Measurements from ENCODE around the gene SAYSD1.

DNA sequence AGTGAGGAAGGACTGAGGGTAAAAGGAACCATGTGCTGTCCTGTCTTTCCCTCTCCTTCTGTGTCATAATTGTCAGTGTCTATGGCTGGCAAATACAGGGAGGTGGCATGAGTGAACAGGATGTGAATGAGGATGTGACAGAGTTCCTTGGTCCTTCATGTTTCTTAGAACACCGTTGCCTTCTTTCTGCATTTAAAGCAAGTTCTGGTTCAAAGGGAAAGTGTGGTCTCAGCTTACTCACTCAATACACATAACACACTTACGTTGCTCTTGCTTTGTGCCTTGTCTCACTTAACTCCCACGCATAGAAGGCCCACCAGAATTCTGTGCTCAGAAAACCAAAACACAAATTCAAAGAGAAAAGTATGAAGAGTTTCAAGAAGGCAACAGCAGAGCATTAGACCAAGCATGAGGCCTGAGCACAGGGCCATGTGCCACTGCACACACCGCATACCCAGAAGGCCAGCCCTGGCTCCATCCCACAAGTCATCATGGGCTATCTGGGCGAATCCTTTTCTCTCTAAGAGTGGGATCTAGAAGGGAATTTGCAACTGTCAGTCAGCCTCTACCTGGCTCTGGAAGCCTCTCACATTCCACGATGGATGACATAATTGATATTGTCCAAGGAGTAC is 38.9 kb upstream of the SAYSD1 start:
- TF ChIP-seq, protein P1, sequence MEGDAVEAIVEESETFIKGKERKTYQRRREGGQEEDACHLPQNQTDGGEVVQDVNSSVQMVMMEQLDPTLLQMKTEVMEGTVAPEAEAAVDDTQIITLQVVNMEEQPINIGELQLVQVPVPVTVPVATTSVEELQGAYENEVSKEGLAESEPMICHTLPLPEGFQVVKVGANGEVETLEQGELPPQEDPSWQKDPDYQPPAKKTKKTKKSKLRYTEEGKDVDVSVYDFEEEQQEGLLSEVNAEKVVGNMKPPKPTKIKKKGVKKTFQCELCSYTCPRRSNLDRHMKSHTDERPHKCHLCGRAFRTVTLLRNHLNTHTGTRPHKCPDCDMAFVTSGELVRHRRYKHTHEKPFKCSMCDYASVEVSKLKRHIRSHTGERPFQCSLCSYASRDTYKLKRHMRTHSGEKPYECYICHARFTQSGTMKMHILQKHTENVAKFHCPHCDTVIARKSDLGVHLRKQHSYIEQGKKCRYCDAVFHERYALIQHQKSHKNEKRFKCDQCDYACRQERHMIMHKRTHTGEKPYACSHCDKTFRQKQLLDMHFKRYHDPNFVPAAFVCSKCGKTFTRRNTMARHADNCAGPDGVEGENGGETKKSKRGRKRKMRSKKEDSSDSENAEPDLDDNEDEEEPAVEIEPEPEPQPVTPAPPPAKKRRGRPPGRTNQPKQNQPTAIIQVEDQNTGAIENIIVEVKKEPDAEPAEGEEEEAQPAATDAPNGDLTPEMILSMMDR (IDR thresholded peaks at IDR 0.05): no peak
- no peak for TF ChIP-seq ZFX (IDR thresholded peaks at IDR 0.05; ENCODE audit: borderline replicate concordance)
